ENCODE measurements around the gene CALY.

Gene CALY

GRCh38 chr10:133281628-133282372 is 54.9 kb downstream of the CALY start:
- no peak for DNase-seq

DNA sequence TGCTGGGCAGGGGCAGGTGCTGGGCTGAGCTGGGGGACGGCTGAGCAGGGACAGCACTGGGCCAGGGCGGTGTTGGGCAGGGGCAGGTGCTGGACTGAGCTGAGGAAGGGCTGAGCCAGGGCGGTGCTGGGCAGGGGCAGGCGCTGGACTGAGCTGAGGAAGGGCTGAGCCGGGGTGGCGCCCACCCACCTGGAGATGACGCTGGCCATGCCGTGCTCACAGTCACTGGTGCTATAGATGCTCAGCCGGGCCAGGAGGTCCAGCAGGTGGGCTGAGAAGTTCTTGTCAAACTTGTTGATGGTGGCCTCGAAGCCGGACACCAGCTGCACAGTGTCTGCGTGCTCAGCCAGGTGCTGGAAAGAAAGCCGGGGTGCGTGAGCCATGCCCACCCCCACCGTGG is 55.6 kb downstream of the CALY start:
- DNase-seq: no peak

GRCh38 chr10:133280391-133281059 is 56.2 kb downstream of the CALY start:
- DNase-seq: no peak

DNA sequence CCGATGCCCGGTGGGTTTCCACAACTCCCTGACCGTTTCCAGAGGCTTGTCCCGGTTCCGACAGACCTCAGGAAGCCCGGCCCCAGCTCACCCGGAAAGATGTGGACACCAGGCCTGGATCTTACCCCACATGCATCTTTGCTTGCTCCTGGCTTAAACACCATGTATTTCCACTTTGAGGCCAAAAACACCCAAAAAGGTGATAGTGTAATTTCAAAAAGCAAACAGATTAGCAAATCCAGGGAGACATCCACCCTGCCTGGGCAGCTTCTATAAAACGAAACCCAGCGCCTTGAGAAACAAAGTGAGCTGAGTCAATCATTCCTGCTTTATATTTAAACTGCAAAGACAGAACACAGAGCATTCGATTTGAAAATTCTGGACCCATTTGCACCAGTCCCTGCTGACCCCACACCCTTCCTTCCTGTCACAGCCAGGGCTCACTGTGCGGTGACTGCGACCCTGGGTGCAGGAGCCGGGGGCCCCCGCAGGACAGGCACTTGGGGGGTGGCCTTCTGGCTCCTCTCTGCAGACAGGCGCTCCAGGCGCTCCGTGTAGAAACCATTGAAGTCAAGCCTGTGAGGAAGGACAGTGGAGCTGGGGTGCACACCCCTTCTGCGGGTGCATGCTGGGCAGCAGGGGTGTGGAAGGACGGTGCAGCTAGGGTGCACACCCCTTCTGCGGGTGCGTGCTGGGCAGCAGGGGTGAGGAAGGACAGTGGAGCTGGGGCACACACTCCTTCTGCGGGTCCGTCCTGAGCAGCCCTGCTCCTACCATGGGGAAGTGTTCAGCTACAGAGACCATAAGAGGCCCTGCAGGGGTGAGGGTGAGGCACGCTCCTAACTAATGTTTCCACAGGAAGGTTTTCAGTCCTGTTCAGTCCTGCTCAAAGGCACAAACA is 57.1 kb downstream of the CALY start:
- no peak for DNase-seq

- DNase-seq: peak; percentile 71
Measured at GRCh38 chr10:133278577-133279265, 58.0 kb downstream of the CALY start.

- DNase-seq: peak; percentile 20
Measured at GRCh38 chr10:133277993-133278576, 58.6 kb downstream of the CALY start.

GRCh38 chr10:133277277-133277992 is 59.3 kb downstream of the CALY start:
- no peak for DNase-seq

GRCh38 chr10:133276435-133277201 is 60.1 kb downstream of the CALY start, which contains the start of gene ADAM8:
Gene ADAM8, minus strand, starts transcription at chr10:133276868. Its CDS starts 51 bp downstream, at chr10:133276817.
- DNase-seq: peak; percentile 88

DNA sequence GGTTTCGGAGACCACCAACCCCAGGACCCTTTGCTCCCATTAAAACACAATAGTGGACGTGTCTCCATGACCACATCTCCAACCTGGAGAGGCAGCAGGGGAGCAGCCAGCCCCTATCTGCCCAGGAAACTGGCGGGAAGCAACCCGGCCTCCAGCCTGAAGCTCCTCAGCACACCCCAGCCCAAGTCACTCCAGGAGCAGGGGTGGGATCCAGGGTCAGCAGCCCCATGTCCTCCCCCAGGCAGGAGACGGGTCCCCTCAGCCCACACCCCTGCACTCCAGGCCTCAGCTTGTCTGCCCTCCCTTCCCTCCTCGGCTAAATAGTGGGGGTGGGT is 60.6 kb downstream of the CALY start:
- DNase-seq: no peak

GRCh38 chr10:133275684-133276092 is 61.0 kb downstream of the CALY start:
- peak; percentile 66 for DNase-seq

- peak; percentile 86 for DNase-seq
Measured at GRCh38 chr10:133274751-133275683, 61.7 kb downstream of the CALY start.

All from CD4-positive, alpha-beta T cell treated with Interleukin-17A for 4 hours (primary cell).